ENCODE results near the gene PNMA6E. TPM values are rescaled to one million over a fixed set of nuclear protein-coding genes. Genes with fewer than 3 reads are reported as not detected.

PNMA6E gene
- total and polyA plus RNA-seq, 12 donors, result 0.07 to 0.27 (median 0.16) TPM; not detected in 5

DNA sequence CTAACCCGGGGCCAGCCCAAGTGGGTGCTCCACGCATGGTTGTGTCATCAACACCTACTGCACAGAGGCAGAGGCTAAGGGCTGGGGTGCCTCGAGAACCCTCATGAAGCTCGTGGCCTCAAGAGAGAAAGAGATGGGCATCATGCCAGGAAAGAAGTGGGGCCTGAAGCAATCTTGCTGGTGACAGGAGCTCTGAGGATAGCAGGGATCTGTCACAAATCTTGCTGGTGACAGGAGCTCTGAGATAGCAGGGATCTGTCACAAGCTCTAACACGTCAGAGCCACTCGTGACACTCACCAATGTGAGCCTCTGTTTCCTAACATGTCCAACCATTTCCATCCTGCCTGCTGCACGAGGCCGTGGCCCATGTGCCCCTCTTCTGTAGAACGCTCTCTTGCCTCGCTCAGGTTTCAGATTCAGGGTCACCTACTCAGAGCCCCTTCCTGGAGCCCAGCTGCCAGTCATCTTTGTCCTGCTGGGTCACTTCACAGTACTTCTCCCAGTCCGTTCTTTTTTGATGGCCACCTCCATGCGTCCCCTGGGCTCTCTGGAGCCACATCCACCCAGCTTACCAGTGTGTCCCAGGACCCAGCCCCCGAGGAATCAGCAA is 21.1 kb downstream of the PNMA6E start:
- no peaks in the 10 kb centered on the region for H3K27me3 ChIP-seq
- no peaks in the 10 kb centered on the region for H3K36me3 ChIP-seq (replicated peaks in 1 of 2)
- peak overlapping the region; percentile 78 to 91 (median 84) for H3K27ac ChIP-seq
- no peak overlapping the region for H3K4me3 ChIP-seq
- peaks cover 5 to 28% of the 10 kb centered on the region in 2 donors for H3K4me1 ChIP-seq (replicated peaks in 1 of 2)
- DNase-seq, result peak; percentile 69 to 89 (median 84)
- peak in 1 of 2 donors; percentile 7 for TF ChIP-seq POLR2A (IDR thresholded peaks at IDR 0.05)
- TF ChIP-seq, protein P1, sequence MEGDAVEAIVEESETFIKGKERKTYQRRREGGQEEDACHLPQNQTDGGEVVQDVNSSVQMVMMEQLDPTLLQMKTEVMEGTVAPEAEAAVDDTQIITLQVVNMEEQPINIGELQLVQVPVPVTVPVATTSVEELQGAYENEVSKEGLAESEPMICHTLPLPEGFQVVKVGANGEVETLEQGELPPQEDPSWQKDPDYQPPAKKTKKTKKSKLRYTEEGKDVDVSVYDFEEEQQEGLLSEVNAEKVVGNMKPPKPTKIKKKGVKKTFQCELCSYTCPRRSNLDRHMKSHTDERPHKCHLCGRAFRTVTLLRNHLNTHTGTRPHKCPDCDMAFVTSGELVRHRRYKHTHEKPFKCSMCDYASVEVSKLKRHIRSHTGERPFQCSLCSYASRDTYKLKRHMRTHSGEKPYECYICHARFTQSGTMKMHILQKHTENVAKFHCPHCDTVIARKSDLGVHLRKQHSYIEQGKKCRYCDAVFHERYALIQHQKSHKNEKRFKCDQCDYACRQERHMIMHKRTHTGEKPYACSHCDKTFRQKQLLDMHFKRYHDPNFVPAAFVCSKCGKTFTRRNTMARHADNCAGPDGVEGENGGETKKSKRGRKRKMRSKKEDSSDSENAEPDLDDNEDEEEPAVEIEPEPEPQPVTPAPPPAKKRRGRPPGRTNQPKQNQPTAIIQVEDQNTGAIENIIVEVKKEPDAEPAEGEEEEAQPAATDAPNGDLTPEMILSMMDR (IDR thresholded peaks at IDR 0.05), result no peak
- no peaks in the 10 kb centered on the region for H3K9me3 ChIP-seq (replicated peaks in 1 of 3)
- WGBS, 4 donors, result 29 to 67% (median 51%) methylated on average over 2 to 13 of the region's 13 CpGs
- intact Hi-C loops (cut with DNase I), result no loop called here

DNA sequence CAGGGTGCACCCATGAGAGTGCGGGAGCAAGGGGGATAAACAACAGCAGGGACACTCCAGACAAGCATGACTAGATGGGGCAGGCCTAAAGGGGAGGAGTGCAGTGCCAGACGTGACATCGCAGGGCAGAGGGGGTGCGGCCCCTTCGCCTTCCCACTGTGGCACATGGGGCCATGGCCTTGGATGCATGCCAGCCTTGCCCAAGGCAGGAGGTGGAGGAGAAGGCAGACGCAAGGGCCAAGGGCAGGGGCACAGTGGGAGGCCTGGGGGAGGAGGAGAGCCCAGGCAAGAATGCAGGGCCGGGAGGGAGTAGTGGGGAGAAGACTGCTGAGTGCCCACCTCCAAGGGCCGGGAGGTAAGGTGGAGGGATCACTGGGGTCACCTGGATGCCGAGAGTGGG is 21.6 kb downstream of the PNMA6E start:
- Histone ChIP-seq H3K36me3 (replicated peaks in 1 of 2) (no peaks in the 10 kb centered on the region), H3K27me3 (no peaks in the 10 kb centered on the region), H3K4me1 (replicated peaks in 1 of 2) (peaks cover 5 to 30% of the 10 kb centered on the region in 2 donors), H3K4me3 (no peak overlapping the region), H3K27ac (peak overlapping the region; percentile 13 to 91 (median 84)), H3K9me3 (replicated peaks in 1 of 3) (no peaks in the 10 kb centered on the region)
- 34 to 67% (median 57%) methylated on average over 1 to 9 of the region's 9 CpGs for WGBS, 4 donors
- peak; percentile 65 to 85 (median 72) for DNase-seq
- intact Hi-C loops (cut with DNase I), result no loop called here
- TF ChIP-seq, protein P1 (IDR thresholded peaks at IDR 0.05), result no peak
- TF ChIP-seq POLR2A (IDR thresholded peaks at IDR 0.05), result no peak

DNA sequence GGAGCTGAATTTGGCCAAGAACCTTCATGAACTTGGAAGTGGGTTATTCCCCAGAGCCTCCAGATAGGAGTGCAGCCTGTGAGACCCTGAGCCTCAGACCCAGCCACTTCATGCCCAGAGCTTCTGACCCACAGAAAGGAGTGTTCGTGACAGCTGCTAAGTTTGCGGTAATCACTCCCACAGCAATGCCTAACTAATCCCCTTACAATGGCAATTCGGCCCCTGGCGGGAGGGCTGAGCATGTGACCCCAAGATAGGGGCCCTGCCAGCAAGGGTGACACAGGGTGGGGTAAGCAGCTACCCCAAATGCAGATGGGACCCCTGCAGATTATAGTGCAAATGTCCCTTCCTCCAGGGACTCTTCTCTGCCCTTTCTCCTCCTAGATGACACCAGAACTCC is 22.5 kb downstream of the PNMA6E start:
- TF ChIP-seq, protein P1 (IDR thresholded peaks at IDR 0.05), result no peak
- TF ChIP-seq POLR2A (IDR thresholded peaks at IDR 0.05), result no peak
- Histone ChIP-seq H3K27me3 (no peaks in the 10 kb centered on the region), H3K4me3 (no peak overlapping the region), H3K9me3 (replicated peaks in 1 of 3) (no peaks in the 10 kb centered on the region), H3K36me3 (replicated peaks in 1 of 2) (no peaks in the 10 kb centered on the region), H3K4me1 (replicated peaks in 1 of 2) (peaks cover 5 to 39% of the 10 kb centered on the region in 2 donors), H3K27ac (peak overlapping the region in 2 of 5 donors; percentile 84 to 91)
- no peak for DNase-seq
- 69 to 97% (median 95%) methylated on average over 2 to 4 of the region's 4 CpGs; no CpG with 5 or more reads in 1 of the 4 donors for WGBS, 4 donors
- intact Hi-C loops (cut with DNase I), result no loop called here

GRCh38 chrX:153377727-153378126 is 23.4 kb downstream of the PNMA6E start:
- H3K36me3 ChIP-seq (replicated peaks in 1 of 2), result no peaks in the 10 kb centered on the region
- 85 to 96% (median 91%) methylated on average over 3 of the region's 3 CpGs for WGBS, 4 donors
- TF ChIP-seq, protein P1 (IDR thresholded peaks at IDR 0.05), result no peak
- no peak for TF ChIP-seq POLR2A (IDR thresholded peaks at IDR 0.05)
- H3K4me1 ChIP-seq (replicated peaks in 1 of 2), result peaks cover 5 to 47% of the 10 kb centered on the region in 2 donors
- peak overlapping the region in 1 of 5 donors; percentile 74 for H3K27ac ChIP-seq
- no peak overlapping the region for H3K4me3 ChIP-seq
- no peaks in the 10 kb centered on the region for H3K27me3 ChIP-seq
- intact Hi-C loops (cut with DNase I), result no loop called here
- DNase-seq, result no peak
- no peaks in the 10 kb centered on the region for H3K9me3 ChIP-seq (replicated peaks in 1 of 3)

All from adrenal gland (tissue), 12 donors.